ENCODE measurements around the gene ANKRD33. TPM values are rescaled to one million over a fixed set of nuclear protein-coding genes. Genes with fewer than 3 reads are reported as not detected.
A peak's percentile ranks its signal among the peaks of the same experiment; 100 is the strongest.
"Not testable (repeated sequence)": the region's sequence is repeated elsewhere in the genome, so short reads cannot be mapped to it uniquely, and the experiment has no call there.

ANKRD33 gene
- total RNA-seq, 1 donor from 2014 or later, result not detected

- no peak for DNase-seq
Observed at GRCh38 chr12:51883295-51883694, 4.6 kb upstream of the ANKRD33 start.

GRCh38 chr12:51883998-51884675 is 3.8 kb upstream of the ANKRD33 start:
- DNase-seq, result no peak

GRCh38 chr12:51884676-51885229 is 3.1 kb upstream of the ANKRD33 start:
- peak; percentile 70 for DNase-seq

- not testable (repeated sequence) for DNase-seq
Observed at GRCh38 chr12:51885294-51886020, 2.4 kb upstream of the ANKRD33 start.

- DNase-seq, result peak; percentile 98
Observed at GRCh38 chr12:51886021-51886710, 1.7 kb upstream of the ANKRD33 start.

GRCh38 chr12:51888316-51889215 is 663 bp downstream of the ANKRD33 start:
- no peak for DNase-seq

- DNase-seq, result no peak
Observed at GRCh38 chr12:51889216-51890132, 1.6 kb downstream of the ANKRD33 start.

GRCh38 chr12:51890133-51890464 is 2.2 kb downstream of the ANKRD33 start:
- DNase-seq, result no peak

- no peak for DNase-seq
Observed at GRCh38 chr12:51890511-51891171, 2.7 kb downstream of the ANKRD33 start.

GRCh38 chr12:51891843-51892242 is 3.9 kb downstream of the ANKRD33 start:
- DNase-seq, result peak; percentile 56

- no peak for DNase-seq
Observed at GRCh38 chr12:51893786-51894185, 5.9 kb downstream of the ANKRD33 start.

GRCh38 chr12:51895378-51896135 is 7.7 kb downstream of the ANKRD33 start:
- no peak for DNase-seq

- DNase-seq, result no peak
Observed at GRCh38 chr12:51896236-51896635, 8.3 kb downstream of the ANKRD33 start.

GRCh38 chr12:51897181-51897580 is 9.3 kb downstream of the ANKRD33 start:
- DNase-seq, result peak; percentile 96

GRCh38 chr12:51898506-51898905 is 10.6 kb downstream of the ANKRD33 start:
- no peak for DNase-seq

- DNase-seq, result peak; percentile 98
Observed at GRCh38 chr12:51898937-51899336, 11.0 kb downstream of the ANKRD33 start.

GRCh38 chr12:51900323-51900889 is 12.5 kb downstream of the ANKRD33 start:
- DNase-seq, result no peak

- no peak for DNase-seq
Observed at GRCh38 chr12:51901121-51901817, 13.4 kb downstream of the ANKRD33 start.

- DNase-seq, result no peak
Observed at GRCh38 chr12:51901881-51902280, 14.0 kb downstream of the ANKRD33 start.

Data from dermis blood vessel endothelial cell (primary cell).